LNCAP (cell line): Measurements from ENCODE around the gene DNASE2.

Experiments
- TF ChIP-seq, protein P1 (sequence below): fragments of 450-650 bp; IDR thresholded peaks from 2 replicates; pipeline ENCODE4 v1.5.1; 2017; ENCODE audit warnings: mild to moderate bottlenecking

DNASE2 gene

DNA sequence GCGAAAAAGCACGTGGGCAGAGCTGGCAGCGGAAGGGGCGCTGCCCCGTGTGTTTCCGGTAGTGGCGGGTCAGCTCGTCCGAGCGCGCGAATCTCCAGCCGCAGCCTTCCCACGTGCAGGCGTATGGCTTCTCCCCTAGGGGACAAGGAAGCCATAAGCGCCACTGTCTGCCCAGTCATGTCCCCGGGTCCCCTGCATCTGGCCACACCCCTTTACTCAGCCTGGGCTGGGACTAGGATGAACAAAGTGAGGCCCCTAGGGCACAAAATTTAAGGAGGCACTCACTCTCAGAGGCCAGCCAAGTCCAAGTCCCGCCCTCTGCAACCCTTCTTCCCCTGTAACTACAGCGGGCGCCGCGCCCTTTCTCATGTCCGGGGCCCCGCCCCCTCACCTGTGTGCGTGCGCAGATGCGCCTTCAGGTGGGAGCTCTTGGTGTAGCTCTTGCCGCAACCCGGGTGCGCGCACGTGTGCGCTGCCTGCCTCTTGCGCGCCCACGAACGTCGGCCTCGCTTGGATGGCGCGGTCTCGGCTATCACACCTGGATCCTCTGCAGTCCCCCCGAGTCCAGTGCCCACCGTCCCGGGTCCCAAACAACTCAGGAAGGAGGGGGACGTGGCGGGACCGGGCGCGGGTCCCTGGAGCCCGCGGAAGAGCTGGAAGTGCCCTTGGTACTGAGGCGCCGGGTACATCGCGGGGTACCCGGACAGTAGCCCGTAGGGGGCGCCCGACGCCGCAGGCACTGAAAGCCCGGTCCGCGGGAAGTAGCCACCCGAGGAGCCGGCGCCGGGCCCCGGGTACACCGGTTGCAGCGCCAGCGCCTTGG, 3.9 kb upstream of the DNASE2 start:
- TF ChIP-seq, protein P1, sequence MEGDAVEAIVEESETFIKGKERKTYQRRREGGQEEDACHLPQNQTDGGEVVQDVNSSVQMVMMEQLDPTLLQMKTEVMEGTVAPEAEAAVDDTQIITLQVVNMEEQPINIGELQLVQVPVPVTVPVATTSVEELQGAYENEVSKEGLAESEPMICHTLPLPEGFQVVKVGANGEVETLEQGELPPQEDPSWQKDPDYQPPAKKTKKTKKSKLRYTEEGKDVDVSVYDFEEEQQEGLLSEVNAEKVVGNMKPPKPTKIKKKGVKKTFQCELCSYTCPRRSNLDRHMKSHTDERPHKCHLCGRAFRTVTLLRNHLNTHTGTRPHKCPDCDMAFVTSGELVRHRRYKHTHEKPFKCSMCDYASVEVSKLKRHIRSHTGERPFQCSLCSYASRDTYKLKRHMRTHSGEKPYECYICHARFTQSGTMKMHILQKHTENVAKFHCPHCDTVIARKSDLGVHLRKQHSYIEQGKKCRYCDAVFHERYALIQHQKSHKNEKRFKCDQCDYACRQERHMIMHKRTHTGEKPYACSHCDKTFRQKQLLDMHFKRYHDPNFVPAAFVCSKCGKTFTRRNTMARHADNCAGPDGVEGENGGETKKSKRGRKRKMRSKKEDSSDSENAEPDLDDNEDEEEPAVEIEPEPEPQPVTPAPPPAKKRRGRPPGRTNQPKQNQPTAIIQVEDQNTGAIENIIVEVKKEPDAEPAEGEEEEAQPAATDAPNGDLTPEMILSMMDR: peak; percentile 73

DNA sequence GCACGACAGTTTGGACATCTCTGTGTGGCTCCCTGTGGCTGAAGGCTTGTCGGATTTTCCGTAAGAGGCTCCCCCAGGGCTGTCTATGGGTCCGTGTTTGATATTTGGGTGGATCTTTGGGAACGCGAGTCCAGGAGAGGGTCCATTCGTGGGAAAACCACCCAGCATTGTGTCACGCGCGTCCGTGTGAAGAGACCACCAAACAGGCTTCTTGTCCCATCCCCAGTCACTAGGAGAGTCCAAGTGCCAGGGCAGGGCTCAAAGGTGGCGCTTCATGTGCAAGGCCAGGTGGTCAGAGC, 3.3 kb upstream of the DNASE2 start:
- TF ChIP-seq, protein P1: no peak

DNA sequence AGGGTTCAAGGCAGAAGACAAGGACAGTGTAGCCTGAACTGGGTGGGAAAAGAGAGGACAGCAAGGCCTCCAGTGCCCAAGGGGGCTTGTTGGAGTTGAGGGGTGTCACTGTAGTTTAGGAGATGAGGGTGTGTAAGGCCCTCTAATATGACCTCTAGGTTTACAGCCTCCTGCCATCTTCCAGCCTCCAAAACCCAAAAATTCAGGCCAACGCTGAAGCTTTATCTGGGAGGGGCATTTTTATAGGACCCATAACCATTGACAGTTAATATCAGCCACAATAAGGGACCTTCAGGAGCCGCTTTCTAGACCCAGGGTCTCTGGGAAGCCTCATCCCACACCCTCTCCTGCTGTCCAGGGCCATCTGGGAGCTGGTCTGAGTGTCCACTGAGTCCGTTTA, 3.0 kb upstream of the DNASE2 start:
- TF ChIP-seq, protein P1: no peak

DNA sequence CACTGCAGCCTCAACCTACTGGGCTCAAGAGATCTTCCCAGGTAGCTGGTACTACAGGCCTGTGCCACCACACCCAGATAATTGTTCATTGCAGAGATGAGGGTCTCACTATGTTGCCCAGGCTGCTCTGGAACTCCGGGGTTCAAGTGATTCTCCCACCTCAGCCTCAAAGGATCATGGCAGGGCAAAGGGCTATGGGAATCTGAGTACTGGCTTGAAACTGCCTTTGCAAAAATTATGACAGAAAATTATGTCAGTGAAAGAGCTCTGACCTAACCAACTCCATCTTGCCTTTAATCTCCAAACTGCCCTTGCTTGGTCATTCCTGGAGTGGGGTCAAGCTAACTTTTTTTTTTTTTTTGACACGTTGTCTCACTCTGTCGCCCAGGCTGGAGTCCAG, 1.3 kb upstream of the DNASE2 start:
- TF ChIP-seq, protein P1: no peak

DNA sequence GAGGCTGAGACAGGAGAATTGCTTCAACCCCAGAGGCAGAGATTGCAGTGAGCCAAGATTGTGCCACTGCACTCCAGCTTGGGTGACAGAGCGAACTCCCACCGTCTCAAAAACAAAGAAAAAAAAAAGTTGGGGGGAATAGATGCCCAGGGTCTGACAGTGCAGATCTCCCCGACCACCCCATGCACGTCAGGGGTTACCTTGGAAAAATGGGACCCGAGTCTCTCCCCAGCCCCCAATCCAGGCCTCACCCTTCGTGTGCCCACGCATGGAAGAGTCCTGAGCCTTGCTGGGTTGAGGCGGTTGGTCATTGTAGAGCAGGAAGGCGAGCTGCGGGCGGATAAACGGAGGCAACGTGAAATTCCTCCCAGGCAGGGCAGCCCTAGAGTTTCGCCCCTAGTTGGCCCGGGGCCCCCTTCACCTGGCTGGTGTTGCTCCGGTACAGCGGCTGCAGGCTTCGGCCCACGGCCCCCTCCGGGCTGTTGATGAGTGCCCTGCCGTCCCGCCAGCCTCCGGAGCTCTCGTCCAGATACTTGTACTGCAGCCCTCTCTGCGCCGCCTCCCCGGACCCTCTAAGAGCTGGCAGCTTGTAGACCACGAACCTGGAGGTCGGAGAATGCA, 588 bp downstream of the DNASE2 start:
- TF ChIP-seq, protein P1: no peak

DNA sequence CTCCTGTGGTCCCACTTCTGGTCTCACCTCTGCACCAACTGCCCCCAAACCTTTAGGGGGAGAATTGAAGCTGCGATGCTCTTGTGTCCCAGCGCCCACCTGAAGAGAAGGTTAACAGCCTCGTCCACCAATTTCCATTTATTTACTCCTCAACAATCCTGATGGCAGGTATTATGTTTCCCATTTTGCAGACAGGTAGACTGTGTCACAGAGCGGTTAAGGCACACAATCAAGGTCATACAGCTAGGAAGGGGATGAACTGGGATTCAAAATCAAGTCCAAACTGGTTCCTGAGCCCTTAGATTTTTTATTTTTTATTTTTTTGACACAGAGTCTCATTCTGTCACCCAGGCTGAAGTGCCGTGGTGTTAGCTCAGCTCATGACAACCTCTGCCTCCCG, 6.2 kb downstream of the DNASE2 start:
- TF ChIP-seq, protein P1: no peak

DNA sequence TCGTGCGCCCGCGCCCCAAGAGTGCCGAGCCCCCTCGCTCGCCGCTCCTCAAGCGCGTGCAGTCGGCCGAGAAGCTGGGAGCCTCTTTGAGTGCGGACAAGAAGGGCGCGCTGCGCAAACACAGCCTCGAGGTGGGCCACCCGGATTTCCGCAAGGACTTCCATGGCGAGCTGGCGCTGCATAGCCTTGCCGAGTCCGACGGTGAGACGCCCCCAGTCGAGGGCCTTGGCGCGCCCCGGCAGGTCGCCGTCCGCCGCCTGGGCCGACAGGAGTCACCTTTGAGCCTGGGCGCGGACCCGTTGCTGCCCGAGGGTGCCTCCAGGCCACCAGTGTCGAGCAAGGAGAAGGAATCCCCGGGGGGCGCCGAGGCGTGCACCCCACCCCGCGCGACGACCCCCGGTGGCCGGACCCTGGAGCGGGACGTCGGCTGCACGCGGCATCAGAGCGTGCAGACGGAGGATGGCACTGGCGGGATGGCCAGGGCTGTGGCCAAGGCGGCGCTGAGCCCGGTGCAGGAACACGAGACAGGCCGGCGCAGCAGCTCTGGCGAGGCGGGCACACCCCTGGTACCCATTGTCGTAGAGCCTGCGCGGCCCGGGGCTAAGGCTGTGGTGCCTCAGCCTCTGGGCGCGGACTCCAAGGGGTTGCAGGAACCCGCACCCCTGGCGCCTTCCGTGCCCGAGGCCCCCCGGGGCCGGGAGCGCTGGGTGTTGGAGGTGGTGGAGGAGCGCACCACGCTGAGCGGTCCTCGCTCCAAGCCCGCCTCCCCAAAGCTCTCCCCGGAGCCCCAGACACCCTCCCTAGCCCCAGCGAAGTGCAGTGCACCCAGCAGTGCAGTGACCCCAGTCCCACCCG, 7.1 kb downstream of the DNASE2 start:
- TF ChIP-seq, protein P1: no peak
